WERI-Rb-1 (cell line): ENCODE measurements around the gene PRPF18.

Experiments
- DNase-seq: peaks from one replicate; pipeline ENCODE4 v3.0.0-alpha.2; 2020
- H3K27ac ChIP-seq: fragments of 250-450 bp; sonication (Bioruptor Pico); 2 replicates; pipeline ENCODE4 v1.5.1; 2020; ENCODE audit warnings: mild to moderate bottlenecking, moderate library complexity
- H3K27me3 ChIP-seq: fragments of 250-450 bp; sonication (Bioruptor Pico); 2 replicates; pipeline ENCODE4 v1.5.1; 2021; ENCODE audit warnings: mild to moderate bottlenecking, low read depth, moderate library complexity; ENCODE audit not compliant: insufficient read depth, severe bottlenecking
- H3K36me3 ChIP-seq: fragments of 250-450 bp; sonication (Bioruptor Pico); 2 replicates; pipeline ENCODE4 v1.5.1; 2020; ENCODE audit warnings: mild to moderate bottlenecking, moderate library complexity
- H3K4me3 ChIP-seq: 2 replicates; pipeline ENCODE4 v1.5.1; 2011; ENCODE audit warnings: low read depth, mild to moderate bottlenecking, control low read depth, low read length
- H3K9me3 ChIP-seq: fragments of 250-450 bp; sonication (Bioruptor Pico); 2 replicates; pipeline ENCODE4 v1.5.1; 2021; ENCODE audit warnings: mild to moderate bottlenecking, moderate library complexity; ENCODE audit not compliant: severe bottlenecking
- CTCF ChIP-seq: IDR thresholded peaks from 2 replicates; pipeline ENCODE4 v1.5.1; 2011; ENCODE audit warnings: low read depth, mild to moderate bottlenecking, control low read depth, inconsistent platforms, low read length

Gene PRPF18

DNA sequence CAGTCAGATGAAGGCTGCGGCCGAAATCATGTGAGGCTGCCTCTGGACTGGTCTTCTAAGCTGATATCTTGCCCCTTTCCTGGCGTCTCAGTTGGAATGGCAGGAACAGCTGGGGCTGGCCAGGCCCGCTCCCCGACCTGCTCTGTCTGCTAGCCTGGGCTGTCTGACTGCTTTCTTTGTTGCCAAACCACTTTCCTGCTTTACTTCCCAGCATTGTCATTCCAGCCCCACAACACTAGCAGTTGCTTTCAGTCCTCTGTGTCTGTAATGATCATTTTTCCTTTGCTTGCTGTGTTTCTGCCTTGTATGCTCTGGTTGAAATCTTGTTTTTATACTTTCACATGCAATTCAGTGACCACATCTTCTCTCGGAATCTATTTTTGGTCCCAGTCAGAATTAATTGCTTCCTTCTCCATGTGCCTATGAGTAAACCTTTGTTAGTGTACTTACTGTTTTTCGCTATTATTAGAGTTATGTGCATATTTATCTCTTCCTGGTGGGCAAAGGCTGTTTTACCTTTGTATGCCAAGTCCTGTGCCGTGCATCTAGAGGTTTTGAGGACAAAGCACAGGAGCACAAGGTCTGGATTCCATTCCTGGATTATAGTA lies 21.6 kb downstream of the PRPF18 start:
- Histone ChIP-seq H3K27me3 (no peaks in the 10 kb centered on the region), H3K36me3 (no peaks in the 10 kb centered on the region), H3K9me3 (no peaks in the 10 kb centered on the region), H3K4me3 (no peak overlapping the region), H3K27ac (no peak overlapping the region)
- no peak for DNase-seq
- no peak for TF ChIP-seq CTCF

GRCh38 chr10:13612654-13613373 lies 26.0 kb downstream of the PRPF18 start:
- TF ChIP-seq CTCF = no peak
- H3K27me3 ChIP-seq = no peaks in the 10 kb centered on the region
- no peak for DNase-seq

DNA sequence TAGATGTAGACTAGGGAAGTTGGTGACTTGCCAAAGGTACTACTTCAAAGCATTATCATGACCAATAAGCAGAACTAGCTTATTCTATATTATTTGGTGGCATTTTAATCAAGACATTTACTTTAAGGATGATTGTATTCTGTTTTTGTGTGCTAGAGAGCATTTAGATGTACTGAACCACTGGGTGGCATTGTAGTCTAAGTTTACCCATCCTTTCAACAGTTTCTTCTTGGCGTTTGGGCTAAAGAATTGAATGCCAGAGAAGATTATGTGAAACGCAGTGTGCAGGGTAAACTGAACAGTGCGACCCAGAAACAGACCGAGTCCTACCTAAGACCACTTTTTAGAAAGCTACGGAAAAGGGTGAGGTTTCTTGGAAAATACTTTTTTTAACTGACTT lies 26.8 kb downstream of the PRPF18 start:
- Histone ChIP-seq H3K27me3 (no peaks in the 10 kb centered on the region), H3K9me3 (no peaks in the 10 kb centered on the region), H3K36me3 (no peaks in the 10 kb centered on the region), H3K4me3 (no peak overlapping the region), H3K27ac (no peak overlapping the region)
- peak; percentile 26; the same call in 1 of the 2 replicates for TF ChIP-seq CTCF
- no peak for DNase-seq

More at GRCh38 chr10:13612654-13613373, 26.0 kb downstream of the PRPF18 start:
- Histone ChIP-seq H3K4me3 (no peak overlapping the region), H3K9me3 (no peaks in the 10 kb centered on the region), H3K36me3 (no peaks in the 10 kb centered on the region), H3K27ac (no peak overlapping the region)

GRCh38 chr10:13614530-13615332 lies 28.0 kb downstream of the PRPF18 start:
- Histone ChIP-seq H3K27ac (no peak overlapping the region), H3K4me3 (no peak overlapping the region), H3K36me3 (no peaks in the 10 kb centered on the region), H3K27me3 (no peaks in the 10 kb centered on the region), H3K9me3 (no peaks in the 10 kb centered on the region)
- no peak for DNase-seq
- peak; percentile 22; the same call in 1 of the 2 replicates for TF ChIP-seq CTCF

DNA sequence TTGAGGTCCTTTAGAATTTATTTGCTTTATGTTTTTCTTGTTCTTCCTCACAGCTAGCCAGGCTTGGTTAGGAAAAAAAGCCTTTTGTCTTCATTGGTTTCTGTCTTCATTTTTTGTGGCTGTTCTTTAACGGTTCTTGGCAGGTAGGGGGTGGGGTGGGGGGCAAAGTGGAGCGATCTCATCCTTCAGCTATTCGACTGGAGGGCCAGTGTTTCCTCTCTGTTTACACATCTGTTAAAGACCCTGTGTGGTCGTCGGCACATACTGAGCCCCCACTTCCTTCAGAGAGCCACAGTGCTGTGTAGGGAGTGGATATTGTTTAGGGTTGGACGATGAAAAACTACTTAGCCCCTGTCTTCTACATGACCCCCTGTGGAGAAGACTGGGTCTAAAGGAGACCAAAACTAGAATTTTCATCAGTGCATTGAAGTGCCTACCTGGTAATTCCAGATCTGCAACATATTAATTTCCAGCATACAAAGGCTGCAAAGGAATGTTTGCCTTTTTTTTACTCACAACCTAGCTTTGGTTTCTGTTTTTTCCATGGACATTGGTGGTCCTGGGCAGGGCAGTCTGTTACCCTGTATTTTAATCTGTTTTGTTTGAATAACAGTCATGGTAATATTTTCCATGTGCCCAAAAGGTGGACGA lies 29.0 kb downstream of the PRPF18 start:
- TF ChIP-seq CTCF = no peak
- H3K36me3 ChIP-seq = no peaks in the 10 kb centered on the region
- H3K4me3 ChIP-seq = no peak overlapping the region
- no peaks in the 10 kb centered on the region for H3K9me3 ChIP-seq
- H3K27me3 ChIP-seq = no peaks in the 10 kb centered on the region
- DNase-seq = no peak
- H3K27ac ChIP-seq = no peak overlapping the region
